ENCODE data around the gene ABCC9.

ABCC9 gene

DNA sequence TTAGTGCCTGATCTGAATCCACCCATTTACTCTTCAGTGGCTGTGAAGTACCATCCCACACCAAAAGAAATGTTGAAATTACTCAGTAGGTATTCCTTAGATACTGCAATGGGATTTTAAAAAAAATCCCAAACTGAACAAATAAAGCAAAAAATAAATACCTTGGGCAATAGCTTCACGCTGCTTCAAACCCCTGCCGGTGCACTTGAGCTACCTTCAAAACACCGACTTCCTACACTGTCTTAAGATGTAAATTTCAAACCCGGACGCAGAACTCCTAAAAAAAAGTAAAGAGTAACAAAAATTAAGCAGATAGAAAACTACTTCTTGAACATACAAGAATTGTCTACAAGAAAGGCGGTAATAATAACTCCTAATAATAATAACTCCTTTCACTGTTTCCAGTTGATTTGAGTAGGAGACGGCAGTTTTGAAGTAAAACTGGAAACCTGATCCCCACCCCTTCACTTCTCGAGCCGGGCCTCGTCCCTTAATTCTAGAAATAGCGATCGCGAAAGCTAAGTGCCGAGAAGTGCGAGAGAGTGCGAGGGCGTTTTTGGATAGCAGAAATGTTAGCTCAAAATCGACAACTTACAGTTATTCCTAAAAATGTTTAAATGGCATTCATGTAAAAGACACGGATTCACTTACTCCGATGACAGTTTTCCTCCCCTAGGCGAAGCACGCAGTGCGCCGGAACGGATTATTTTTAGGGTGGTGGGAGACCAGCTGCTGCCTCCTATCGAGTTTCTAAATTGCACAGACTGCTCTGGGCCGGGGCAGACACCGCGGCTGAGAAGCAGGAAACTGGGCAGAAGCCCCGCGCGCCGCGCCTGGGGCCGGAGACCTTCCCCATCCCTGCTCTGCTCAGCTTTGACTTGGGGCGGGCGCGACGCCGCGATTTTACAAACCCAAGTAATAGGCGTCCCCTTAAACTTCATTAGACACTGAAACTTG lies at the start of gene ABCC9:
TSS of gene ABCC9 (minus strand) at position 878 of the 957 bp plus-strand sequence. CDS start 4,752 bp downstream, outside the sequence.
- in situ Hi-C loops (cut with HindIII; ENCODE audit: low pct_unique_long_range_greater_than_20kb, low sequenced_read_pairs) = no loop called here
- no peak for TF ChIP-seq JUND (IDR thresholded peaks at IDR 0.05; ENCODE audit: low read depth)
- no peak for DNase-seq (ENCODE audit: low read depth in 1 of 2, low spot score in 1 of 2)

DNA sequence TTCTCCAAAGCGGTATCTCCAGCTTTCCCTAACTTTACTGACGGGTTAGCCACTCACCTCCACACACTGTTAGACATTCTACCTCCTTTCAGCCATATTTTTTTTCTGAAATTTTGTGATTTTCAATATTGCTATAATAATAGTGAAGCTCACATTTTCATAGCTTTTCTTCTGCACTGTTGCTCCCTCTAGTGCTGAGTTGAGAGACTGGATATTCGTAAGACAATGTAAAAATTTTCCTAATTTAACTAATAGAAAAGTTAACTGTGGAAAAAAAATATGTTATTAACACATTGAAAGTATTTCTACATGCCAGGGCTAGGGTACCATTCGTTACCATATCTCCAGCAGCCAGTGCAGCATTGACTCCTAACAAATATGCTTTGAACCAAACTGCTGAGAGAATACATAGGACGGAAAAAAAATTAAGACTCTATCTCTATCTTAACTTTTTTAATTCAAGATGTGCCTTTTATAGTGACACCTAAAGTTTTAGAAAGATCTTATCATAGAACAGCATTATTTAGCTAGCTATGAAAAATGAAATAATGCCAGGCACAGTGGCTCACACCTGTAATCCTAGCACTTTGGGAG lies 48.7 kb upstream of the ABCC9 start:
- in situ Hi-C loops (cut with HindIII; ENCODE audit: low pct_unique_long_range_greater_than_20kb, low sequenced_read_pairs) = no loop called here
- TF ChIP-seq JUND (IDR thresholded peaks at IDR 0.05; ENCODE audit: low read depth) = no peak
- peak in 1 of 2 experiments; percentile 40 for DNase-seq (ENCODE audit: low read depth in 1 of 2, low spot score in 1 of 2)

DNA sequence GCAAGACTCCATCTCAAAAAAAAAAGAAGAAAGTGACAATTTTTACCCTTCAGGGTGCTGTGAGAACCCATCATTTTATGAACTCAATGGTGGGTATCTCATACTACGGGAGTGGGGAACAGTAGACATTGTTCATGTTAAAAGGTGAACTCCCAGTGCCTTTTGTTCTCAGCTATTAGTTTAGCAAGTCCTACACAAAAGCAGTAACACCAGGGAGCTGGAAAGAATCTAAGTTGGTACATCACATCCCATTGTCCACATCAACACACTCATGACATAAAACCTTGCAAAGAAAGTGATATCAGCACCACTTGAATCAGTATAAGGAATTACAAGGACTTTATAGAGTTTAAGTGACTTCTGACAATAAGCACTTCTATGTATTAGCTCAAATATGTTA lies 47.4 kb upstream of the ABCC9 start:
- in situ Hi-C loops (cut with HindIII; ENCODE audit: low pct_unique_long_range_greater_than_20kb, low sequenced_read_pairs) = no loop called here
- no peak for DNase-seq (ENCODE audit: low read depth in 1 of 2, low spot score in 1 of 2)
- no peak for TF ChIP-seq JUND (IDR thresholded peaks at IDR 0.05; ENCODE audit: low read depth)

DNA sequence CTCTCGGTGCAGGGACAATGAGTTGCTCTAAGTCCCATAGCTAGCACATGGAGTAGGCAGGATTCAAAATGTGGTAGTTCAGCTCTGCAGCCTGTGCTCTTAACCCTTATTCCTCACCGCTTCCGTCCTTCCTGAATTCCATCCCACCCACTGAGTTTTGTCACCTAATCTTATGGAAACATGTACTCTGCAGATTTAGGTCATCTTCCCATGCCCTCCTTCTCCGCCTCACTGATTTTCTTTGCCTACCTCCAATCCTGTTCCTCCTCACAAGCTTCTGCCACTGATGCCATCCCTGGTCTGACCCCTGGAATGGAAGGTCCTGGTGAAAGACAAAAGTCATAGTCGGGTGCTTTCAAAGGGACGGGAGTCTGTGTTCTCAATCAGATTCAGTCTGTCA lies 46.5 kb upstream of the ABCC9 start:
- no peak for TF ChIP-seq JUND (IDR thresholded peaks at IDR 0.05; ENCODE audit: low read depth)
- in situ Hi-C loops (cut with HindIII; ENCODE audit: low pct_unique_long_range_greater_than_20kb, low sequenced_read_pairs) = no loop called here

DNA sequence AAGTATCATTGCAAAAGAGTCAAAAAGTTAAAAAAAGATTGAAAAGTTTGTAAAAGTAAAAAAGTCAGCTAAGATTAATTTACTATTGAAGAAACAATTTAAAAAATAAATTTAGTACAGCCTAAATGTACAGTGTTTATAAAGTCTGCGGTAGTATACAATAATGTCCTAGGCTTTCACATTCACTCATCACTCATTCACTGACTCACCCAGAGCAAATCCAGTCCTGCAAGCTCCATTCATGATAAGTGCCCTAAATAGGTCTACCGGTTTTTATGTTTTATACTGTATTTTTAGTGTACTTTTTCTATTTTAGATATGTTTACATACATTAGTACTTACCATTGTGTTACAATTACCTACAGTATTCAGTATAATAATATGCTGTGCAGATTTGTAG lies 43.9 kb upstream of the ABCC9 start:
- no peak for DNase-seq (ENCODE audit: low read depth in 1 of 2, low spot score in 1 of 2)
- no peak for TF ChIP-seq JUND (IDR thresholded peaks at IDR 0.05; ENCODE audit: low read depth)
- in situ Hi-C loops (cut with HindIII; ENCODE audit: low pct_unique_long_range_greater_than_20kb, low sequenced_read_pairs) = no loop called here

More for the DNA sequence above, 46.5 kb upstream of the ABCC9 start:
- DNase-seq (ENCODE audit: low read depth in 1 of 2, low spot score in 1 of 2) = no peak

DNA sequence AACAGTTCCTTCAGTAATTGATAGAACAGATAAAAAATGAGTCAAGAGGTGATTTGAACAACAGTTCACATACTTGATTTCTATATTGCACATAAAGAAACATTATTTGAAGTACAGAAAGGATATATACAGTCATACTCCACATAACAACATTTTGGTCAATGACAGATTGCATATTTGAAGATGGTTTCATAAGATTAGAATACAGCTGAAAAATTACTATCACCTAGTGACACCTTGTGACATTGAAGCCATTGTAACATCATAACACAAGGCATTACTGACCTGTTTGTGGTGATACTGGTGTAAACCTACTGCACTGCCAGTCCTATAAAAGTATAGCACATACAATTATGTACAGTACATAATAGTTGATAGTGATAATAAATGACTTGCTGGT lies 43.1 kb upstream of the ABCC9 start:
- in situ Hi-C loops (cut with HindIII; ENCODE audit: low pct_unique_long_range_greater_than_20kb, low sequenced_read_pairs) = no loop called here
- DNase-seq (ENCODE audit: low read depth in 1 of 2, low spot score in 1 of 2) = no peak
- TF ChIP-seq JUND (IDR thresholded peaks at IDR 0.05; ENCODE audit: low read depth) = no peak

DNA sequence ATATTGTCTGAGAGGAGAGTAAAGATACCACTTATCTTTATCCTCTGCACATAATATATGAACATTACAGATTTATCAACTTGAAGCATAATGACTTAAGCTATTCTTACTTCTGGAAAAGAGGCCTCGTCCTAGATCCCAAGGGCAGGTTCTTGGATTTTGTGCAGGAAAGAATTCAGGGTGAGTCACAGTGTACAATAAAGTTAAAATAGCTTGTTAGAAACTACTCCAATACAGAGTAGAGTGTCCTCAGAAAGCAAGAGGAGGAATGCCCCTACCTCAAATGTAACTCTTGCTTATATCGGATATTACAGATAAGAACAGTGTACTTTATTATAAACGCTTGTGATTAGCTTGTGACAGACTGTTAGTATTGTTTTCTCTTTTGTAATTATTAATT lies 41.9 kb upstream of the ABCC9 start:
- in situ Hi-C loops (cut with HindIII; ENCODE audit: low pct_unique_long_range_greater_than_20kb, low sequenced_read_pairs) = no loop called here
- no peak for TF ChIP-seq JUND (IDR thresholded peaks at IDR 0.05; ENCODE audit: low read depth)
- no peak for DNase-seq (ENCODE audit: low read depth in 1 of 2, low spot score in 1 of 2)

DNA sequence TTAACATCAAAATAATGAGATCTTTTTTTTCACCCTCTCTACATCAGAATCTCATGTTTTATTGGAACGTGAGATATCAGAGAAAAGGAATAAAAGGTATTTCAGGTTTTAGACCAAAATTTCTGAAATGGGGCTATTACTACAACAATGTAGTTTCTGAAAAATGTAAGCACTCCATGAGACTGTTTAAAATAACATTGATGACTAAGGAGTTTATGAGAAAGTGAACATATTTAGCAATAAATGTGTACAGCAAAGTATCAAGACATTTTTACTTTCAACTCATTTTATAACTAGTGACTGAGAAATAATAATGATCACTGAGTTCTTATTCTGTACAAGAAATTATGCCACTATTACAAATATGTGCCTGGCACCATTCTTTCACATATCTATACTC lies 39.3 kb upstream of the ABCC9 start:
- in situ Hi-C loops (cut with HindIII; ENCODE audit: low pct_unique_long_range_greater_than_20kb, low sequenced_read_pairs) = no loop called here
- TF ChIP-seq JUND (IDR thresholded peaks at IDR 0.05; ENCODE audit: low read depth) = no peak

DNA sequence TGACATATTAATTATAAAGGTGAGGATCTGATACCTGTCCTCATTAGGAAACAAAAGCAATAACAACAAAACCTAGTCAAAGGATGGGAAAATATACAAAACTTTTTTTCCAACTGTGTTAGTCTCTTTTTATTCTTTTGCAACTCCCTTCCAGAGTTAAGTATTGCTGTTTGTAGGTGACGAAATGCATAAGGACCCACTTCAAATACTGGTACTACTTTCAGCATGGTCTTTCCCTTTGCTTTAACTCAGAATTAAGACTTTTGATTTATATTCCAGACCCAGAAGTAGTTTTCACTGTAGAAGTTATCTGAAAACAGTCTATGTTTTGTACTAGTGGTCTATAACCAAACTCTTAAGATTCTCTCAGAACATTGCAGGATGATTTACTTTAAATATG lies 34.1 kb upstream of the ABCC9 start:
- in situ Hi-C loops (cut with HindIII; ENCODE audit: low pct_unique_long_range_greater_than_20kb, low sequenced_read_pairs) = no loop called here
- TF ChIP-seq JUND (IDR thresholded peaks at IDR 0.05; ENCODE audit: low read depth) = no peak
- DNase-seq (ENCODE audit: low read depth in 1 of 2, low spot score in 1 of 2) = no peak

More for the DNA sequence above, 39.3 kb upstream of the ABCC9 start:
- DNase-seq (ENCODE audit: low read depth in 1 of 2, low spot score in 1 of 2) = no peak

DNA sequence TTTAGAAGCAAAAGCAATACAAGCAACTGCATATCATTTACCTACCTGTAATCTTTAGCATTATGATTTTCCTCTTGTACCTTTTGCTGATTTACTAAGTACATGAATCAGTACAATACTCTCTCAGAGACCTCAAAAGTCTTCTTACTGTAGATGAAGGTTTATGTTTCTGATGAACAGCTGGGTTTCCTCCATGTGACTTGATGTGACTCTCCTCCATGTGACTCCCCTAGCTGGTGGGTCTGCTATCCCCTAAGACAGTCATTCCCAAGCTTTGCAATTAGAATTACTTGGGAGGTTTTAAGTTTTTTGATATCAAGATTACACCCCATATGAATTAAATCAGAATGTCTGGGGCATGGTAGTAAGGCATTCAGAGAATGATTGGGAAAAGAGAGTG lies 32.0 kb upstream of the ABCC9 start:
- in situ Hi-C loops (cut with HindIII; ENCODE audit: low pct_unique_long_range_greater_than_20kb, low sequenced_read_pairs) = no loop called here
- no peak for TF ChIP-seq JUND (IDR thresholded peaks at IDR 0.05; ENCODE audit: low read depth)
- DNase-seq (ENCODE audit: low read depth in 1 of 2, low spot score in 1 of 2) = no peak

DNA sequence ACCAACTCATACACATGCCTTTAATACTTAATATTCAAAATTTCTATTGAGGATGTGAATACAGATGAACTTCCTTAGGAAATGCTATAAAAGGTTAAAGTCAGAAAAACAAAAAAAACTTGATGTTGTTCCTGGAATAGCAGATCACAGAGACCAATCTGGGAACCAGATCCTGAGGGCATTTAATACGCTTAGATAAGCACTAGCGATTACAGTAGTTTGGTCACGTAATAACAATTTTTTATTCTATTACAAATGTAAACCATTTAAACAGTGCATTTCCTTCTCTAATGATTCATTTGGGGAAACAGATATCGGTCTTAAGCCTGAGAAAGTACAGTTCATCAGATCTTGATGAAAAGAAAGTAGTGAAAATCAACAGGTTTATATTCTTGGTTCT lies 30.8 kb upstream of the ABCC9 start:
- DNase-seq (ENCODE audit: low read depth in 1 of 2, low spot score in 1 of 2) = no peak
- in situ Hi-C loops (cut with HindIII; ENCODE audit: low pct_unique_long_range_greater_than_20kb, low sequenced_read_pairs) = no loop called here
- no peak for TF ChIP-seq JUND (IDR thresholded peaks at IDR 0.05; ENCODE audit: low read depth)

DNA sequence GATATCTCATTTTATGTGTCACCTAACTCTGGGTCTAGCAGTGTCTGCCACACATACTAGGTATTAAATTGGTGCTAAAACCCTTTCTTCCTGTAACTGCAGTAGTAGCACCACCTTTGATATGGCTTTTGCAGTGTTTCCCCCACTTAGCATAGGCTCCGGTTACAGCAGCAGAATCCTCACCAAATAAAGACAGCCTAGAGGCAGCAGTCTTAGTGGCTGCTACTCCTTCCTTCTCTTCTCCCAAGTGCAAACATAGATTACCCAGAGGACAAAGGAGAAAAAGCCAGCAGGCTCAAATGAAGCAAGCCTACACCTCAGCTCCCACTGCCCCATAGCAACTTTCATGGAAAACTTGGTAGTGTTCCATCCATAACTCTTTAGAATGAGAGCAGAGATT lies 30.1 kb upstream of the ABCC9 start:
- DNase-seq (ENCODE audit: low read depth in 1 of 2, low spot score in 1 of 2) = no peak
- TF ChIP-seq JUND (IDR thresholded peaks at IDR 0.05; ENCODE audit: low read depth) = no peak
- in situ Hi-C loops (cut with HindIII; ENCODE audit: low pct_unique_long_range_greater_than_20kb, low sequenced_read_pairs) = no loop called here

DNA sequence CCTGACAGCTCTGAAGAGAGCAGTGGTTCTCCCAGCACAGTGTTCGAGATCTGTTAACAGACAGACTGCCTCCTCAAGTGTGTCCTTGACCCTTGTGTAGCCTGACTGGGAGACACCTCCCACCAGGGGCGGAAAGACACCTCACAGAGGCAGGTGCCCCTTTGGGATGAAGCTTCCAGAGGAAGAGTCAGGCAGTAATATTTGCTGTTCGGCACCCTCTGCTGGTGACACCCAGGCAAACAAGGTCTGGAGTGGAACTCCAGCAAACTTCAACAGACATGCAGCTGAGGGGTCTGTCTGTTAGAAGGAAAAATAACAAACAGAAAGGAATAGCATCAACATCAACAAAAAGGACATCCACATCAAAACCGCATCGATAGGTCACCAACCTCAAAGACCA lies 21.6 kb upstream of the ABCC9 start:
- no peak for TF ChIP-seq JUND (IDR thresholded peaks at IDR 0.05; ENCODE audit: low read depth)
- DNase-seq (ENCODE audit: low read depth in 1 of 2, low spot score in 1 of 2) = no peak
- in situ Hi-C loops (cut with HindIII; ENCODE audit: low pct_unique_long_range_greater_than_20kb, low sequenced_read_pairs) = no loop called here
